ENCODE measurements around the gene FSD1. TPM values are rescaled to one million over a fixed set of nuclear protein-coding genes. Genes with fewer than 3 reads are reported as not detected.

FSD1 gene
- total RNA-seq, 3 donors from 2014 or later (not counting 1 experiment from before 2014, with no cell fraction given) = 15.5 to 18.2 (median 16.4) TPM

DNA sequence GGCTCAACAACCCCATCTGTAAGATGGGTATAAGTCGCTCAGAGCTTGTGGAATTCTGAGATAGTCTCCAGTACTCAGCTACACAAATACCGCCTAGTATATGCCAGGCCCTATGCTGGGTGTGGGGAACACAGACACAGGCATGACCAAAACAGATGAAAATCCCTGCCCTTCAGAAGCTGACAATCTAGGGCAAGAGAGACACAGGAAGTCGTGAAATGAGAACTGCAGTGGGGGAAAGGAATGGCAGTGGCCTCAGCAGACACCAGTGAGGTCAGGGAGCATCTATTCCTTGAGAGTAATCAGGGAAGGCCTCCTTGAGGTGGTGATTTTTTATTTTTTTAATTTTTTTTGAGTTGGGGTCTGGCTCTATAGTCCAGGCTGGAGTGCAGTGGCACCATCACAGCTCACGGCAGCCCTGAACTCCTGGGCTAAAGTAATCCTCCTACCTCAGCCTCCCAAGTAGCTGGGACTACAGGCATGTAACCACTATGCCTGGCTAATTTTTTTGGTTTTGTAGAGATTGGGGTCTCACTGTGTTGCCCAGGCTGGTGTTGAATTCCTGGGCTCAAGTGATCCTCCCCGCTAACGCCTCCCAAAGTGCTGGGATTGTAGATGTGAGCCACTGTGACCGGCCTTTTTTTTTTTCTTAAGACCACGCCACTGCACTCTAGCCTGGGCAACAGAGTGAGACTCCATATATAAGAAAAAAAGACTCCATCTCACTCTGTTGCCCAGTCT is 5.4 kb upstream of the FSD1 start:
- Mint-ChIP-seq H3K9me3 (no peaks in the 10 kb centered on the region), H3K4me3 (peak overlapping the region; percentile 56), H3K36me3 (no peaks in the 10 kb centered on the region), H3K27ac (peak overlapping the region; percentile 58 to 85), H3K27me3 (ENCODE audit: low read depth in 2 of 2) (no peaks in the 10 kb centered on the region), H3K4me1 (peaks cover 27 to 42% of the 10 kb centered on the region in 2 donors)
- 91% methylated on average over 8 of the region's 8 CpGs for WGBS (ENCODE audit: insufficient coverage)
- intact Hi-C loops (cut with micrococcal nuclease) = no loop called here
- no peak for DNase-seq
- TF ChIP-seq, protein P1, sequence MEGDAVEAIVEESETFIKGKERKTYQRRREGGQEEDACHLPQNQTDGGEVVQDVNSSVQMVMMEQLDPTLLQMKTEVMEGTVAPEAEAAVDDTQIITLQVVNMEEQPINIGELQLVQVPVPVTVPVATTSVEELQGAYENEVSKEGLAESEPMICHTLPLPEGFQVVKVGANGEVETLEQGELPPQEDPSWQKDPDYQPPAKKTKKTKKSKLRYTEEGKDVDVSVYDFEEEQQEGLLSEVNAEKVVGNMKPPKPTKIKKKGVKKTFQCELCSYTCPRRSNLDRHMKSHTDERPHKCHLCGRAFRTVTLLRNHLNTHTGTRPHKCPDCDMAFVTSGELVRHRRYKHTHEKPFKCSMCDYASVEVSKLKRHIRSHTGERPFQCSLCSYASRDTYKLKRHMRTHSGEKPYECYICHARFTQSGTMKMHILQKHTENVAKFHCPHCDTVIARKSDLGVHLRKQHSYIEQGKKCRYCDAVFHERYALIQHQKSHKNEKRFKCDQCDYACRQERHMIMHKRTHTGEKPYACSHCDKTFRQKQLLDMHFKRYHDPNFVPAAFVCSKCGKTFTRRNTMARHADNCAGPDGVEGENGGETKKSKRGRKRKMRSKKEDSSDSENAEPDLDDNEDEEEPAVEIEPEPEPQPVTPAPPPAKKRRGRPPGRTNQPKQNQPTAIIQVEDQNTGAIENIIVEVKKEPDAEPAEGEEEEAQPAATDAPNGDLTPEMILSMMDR (IDR thresholded peaks at IDR 0.05) = no peak
- Histone ChIP-seq H3K36me3 (ENCODE audit: control insufficient read depth, insufficient read depth, low read length) (no peaks in the 10 kb centered on the region), H3K27ac (ENCODE audit: low read length) (peak overlapping the region; percentile 34), H3K4me1 (ENCODE audit: control insufficient read depth, insufficient read depth, low read length) (peaks cover 41% of the 10 kb centered on the region), H3K9me3 (ENCODE audit: control insufficient read depth, insufficient read depth, low read length) (no peaks in the 10 kb centered on the region), H3K27me3 (ENCODE audit: control insufficient read depth, insufficient read depth, low read length) (no peaks in the 10 kb centered on the region), H3K4me3 (ENCODE audit: low read length) (no peak overlapping the region)
- peak in 1 of 3 donors; percentile 18 for ATAC-seq

DNA sequence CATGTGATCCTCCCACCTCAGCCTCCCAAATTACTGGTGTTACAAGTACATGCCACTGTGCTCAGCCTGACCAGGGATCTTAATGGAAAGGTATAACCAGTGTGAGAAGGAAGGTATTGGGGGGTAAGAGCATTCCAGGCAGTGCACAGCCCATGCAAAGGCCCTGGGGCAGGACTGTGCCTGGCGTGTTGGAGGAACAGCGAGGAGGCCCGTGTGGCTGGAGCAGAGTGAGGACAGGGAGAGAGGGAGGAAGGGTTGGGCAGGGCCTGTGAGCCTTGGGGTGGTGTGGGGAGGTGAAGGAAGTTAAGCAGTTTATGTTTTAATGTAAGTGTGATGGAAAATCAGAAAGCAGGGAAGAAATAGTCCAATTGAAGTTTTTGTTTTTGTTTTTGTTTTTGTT is 3.8 kb upstream of the FSD1 start:
- peak overlapping the region; percentile 80 to 94 for H3K27ac Mint-ChIP-seq
- Histone ChIP-seq H3K9me3 (ENCODE audit: control insufficient read depth, insufficient read depth, low read length) (no peaks in the 10 kb centered on the region), H3K27me3 (ENCODE audit: control insufficient read depth, insufficient read depth, low read length) (no peaks in the 10 kb centered on the region), H3K4me1 (ENCODE audit: control insufficient read depth, insufficient read depth, low read length) (peaks cover 52% of the 10 kb centered on the region), H3K4me3 (ENCODE audit: low read length) (no peak overlapping the region), H3K36me3 (ENCODE audit: control insufficient read depth, insufficient read depth, low read length) (no peaks in the 10 kb centered on the region), H3K27ac (ENCODE audit: low read length) (peak overlapping the region; percentile 31)
- TF ChIP-seq, protein P1 (IDR thresholded peaks at IDR 0.05) = no peak
- H3K9me3 Mint-ChIP-seq = no peaks in the 10 kb centered on the region
- WGBS (ENCODE audit: insufficient coverage) = 73% methylated on average over 3 of the region's 3 CpGs
- DNase-seq = no peak
- H3K4me3 Mint-ChIP-seq = peak overlapping the region; percentile 47
- no peak for ATAC-seq
- intact Hi-C loops (cut with micrococcal nuclease) = loop anchor here (5.0 kb wide), 1 partner anchor 33 kb away; no protein-coding TSS in a partner anchor
- H3K36me3 Mint-ChIP-seq = no peaks in the 10 kb centered on the region
- H3K27me3 Mint-ChIP-seq (ENCODE audit: low read depth in 2 of 2) = no peaks in the 10 kb centered on the region
- H3K4me1 Mint-ChIP-seq = peaks cover 30 to 52% of the 10 kb centered on the region in 2 donors

DNA sequence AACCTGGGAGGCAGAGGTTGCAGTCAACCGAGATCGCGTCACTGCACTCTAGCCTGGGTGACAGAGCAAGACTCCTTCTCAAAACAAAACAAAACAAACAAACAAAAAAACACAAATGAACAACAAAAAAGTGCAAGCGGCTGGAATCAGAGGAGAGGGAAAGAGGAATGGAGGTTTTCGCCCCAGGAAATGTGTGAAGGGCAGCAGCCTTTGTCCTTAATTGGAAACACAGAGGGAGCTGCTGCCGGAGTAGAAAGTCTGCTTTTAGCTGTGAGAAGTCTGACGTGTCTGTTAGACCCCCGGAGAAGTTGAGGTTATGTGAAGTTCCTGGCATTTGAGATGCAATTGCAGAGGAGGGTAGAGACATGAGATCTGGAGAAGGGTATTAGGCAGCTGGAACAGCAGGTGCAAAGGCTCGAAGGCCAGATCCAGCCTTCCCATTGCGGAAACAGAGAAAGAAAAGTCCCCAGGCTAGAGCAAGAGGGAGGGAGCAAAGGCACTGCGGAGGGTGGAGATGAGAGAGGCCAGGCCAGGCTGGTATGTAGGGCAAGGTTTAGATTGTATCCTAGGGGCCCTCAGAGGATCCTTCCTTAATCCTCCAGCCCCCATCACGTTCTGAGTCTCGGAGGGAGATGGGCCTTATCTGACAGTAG is 2.7 kb upstream of the FSD1 start:
- Mint-ChIP-seq H3K27me3 (ENCODE audit: low read depth in 2 of 2) (no peaks in the 10 kb centered on the region), H3K4me3 (peak overlapping the region; percentile 55), H3K36me3 (no peaks in the 10 kb centered on the region), H3K27ac (peak overlapping the region; percentile 80 to 94), H3K9me3 (no peaks in the 10 kb centered on the region), H3K4me1 (peaks cover 30 to 53% of the 10 kb centered on the region in 2 donors)
- ATAC-seq (no peak), DNase-seq (peak in 1 of 2 donors; percentile 38)
- Histone ChIP-seq H3K27ac (ENCODE audit: low read length) (peak overlapping the region; percentile 64), H3K4me3 (ENCODE audit: low read length) (peak overlapping the region; percentile 31), H3K27me3 (ENCODE audit: control insufficient read depth, insufficient read depth, low read length) (no peaks in the 10 kb centered on the region), H3K9me3 (ENCODE audit: control insufficient read depth, insufficient read depth, low read length) (no peaks in the 10 kb centered on the region), H3K4me1 (ENCODE audit: control insufficient read depth, insufficient read depth, low read length) (peaks cover 52% of the 10 kb centered on the region), H3K36me3 (ENCODE audit: control insufficient read depth, insufficient read depth, low read length) (no peaks in the 10 kb centered on the region)
- WGBS (ENCODE audit: insufficient coverage) = 30% methylated on average over 11 of the region's 13 CpGs
- intact Hi-C loops (cut with micrococcal nuclease) = loop anchor here (5.0 kb wide), 1 partner anchor 34 kb away; no protein-coding TSS in a partner anchor
- TF ChIP-seq, protein P1 (IDR thresholded peaks at IDR 0.05) = no peak

Measured in natural killer cell (primary cell).